ENCODE results near the gene ATG2A. TPM values are rescaled to one million over a fixed set of nuclear protein-coding genes. Genes with fewer than 3 reads are reported as not detected.

The ATG2A gene
- total RNA-seq, 1 donor from 2014 or later, result 39.5 TPM

DNA sequence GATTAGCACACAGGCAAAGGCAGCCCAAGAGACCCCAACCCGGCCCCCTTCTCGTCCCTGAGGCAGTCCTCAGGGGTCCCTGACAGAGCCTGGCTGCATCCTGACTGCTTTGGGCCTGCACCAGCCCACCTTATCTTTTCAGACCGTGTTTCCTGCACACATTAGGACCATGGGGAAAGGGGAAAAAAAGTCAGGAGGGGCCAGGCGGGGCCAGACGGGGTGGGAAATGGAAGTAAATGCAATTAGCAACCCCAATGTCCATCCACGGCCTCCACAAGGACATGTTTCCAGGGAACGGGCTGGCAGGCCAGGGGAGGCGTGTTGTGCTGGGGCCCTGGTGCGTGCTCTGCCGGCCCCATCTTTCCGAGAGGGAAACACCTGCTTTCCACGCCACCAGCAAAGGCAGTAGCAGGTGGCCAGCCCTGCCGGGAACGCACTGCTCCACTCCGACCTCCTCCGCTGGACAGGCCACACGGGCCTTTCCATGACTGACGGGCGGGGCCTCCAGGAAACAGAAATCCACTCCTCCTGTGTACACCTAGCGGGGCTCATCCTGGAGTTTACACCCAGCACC lies 46.0 kb downstream of the ATG2A start:
- DNase-seq (ENCODE audit: low spot score in 2 of 2), result no peak
- no peaks in the 10 kb centered on the region for H3K9me3 ChIP-seq
- H3K4me3 ChIP-seq, result peak overlapping the region; percentile 35 to 38
- peaks cover 40 to 44% of the 10 kb centered on the region in 2 donors for H3K36me3 ChIP-seq
- peaks cover 47 to 84% of the 10 kb centered on the region in 2 donors for H3K4me1 ChIP-seq
- no peaks in the 10 kb centered on the region for H3K27me3 ChIP-seq
- TF ChIP-seq, protein P1, sequence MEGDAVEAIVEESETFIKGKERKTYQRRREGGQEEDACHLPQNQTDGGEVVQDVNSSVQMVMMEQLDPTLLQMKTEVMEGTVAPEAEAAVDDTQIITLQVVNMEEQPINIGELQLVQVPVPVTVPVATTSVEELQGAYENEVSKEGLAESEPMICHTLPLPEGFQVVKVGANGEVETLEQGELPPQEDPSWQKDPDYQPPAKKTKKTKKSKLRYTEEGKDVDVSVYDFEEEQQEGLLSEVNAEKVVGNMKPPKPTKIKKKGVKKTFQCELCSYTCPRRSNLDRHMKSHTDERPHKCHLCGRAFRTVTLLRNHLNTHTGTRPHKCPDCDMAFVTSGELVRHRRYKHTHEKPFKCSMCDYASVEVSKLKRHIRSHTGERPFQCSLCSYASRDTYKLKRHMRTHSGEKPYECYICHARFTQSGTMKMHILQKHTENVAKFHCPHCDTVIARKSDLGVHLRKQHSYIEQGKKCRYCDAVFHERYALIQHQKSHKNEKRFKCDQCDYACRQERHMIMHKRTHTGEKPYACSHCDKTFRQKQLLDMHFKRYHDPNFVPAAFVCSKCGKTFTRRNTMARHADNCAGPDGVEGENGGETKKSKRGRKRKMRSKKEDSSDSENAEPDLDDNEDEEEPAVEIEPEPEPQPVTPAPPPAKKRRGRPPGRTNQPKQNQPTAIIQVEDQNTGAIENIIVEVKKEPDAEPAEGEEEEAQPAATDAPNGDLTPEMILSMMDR (IDR thresholded peaks at IDR 0.05), result no peak
- intact Hi-C loops (cut with DNase I), result loop anchor here (1.0 to 2.0 kb wide), 2 partner anchors 7 to 16 kb away; partner anchors contain the start of gene EHD1
- peak overlapping the region; percentile 97 to 98 for H3K27ac ChIP-seq

DNA sequence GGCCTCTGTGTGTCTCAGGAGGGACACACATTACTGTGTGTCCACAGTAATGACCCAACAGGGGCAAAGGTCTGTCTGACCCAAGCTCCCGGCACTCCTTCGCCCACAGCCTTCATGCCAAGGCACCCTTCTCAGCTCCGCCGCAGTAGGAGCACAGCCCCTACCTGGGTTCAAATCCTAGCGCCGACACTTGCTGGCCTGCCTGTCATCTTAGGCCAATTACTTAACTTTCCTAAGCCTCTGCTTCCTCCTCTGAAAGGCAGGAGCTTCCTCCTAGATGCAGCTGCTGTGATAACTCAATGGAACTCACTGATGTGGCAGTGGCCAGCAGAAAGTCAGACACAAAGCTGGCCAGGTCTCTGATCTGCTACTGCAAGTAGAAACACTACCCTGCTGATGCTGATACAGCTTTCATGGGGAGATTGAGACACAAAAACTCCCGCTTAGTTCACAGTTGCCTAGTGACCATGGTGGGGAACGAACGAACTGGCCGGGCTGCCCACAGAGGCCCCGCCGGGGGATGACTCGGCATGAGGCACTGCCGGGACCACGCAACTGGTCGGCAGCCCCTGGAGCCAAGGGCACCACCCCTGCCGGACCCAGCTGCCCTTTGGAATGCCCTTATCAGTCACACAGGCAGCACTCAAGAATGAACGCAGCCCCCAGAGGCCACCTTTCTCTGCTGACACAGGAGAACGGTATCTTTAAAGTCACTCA lies 46.7 kb downstream of the ATG2A start:
- Histone ChIP-seq H3K4me1 (peaks cover 51 to 81% of the 10 kb centered on the region in 2 donors), H3K36me3 (peaks cover 40 to 44% of the 10 kb centered on the region in 2 donors), H3K27me3 (no peaks in the 10 kb centered on the region), H3K27ac (peak overlapping the region; percentile 97 to 98), H3K4me3 (peak overlapping the region; percentile 35 to 38), H3K9me3 (no peaks in the 10 kb centered on the region)
- peak in 1 of 2 donors; percentile 93 for DNase-seq (ENCODE audit: low spot score in 2 of 2)
- TF ChIP-seq, protein P1 (IDR thresholded peaks at IDR 0.05), result no peak
- intact Hi-C loops (cut with DNase I), result loop anchor here (1.0 to 2.0 kb wide), 2 partner anchors 8 to 16 kb away; partner anchors contain the start of gene EHD1

GRCh38 chr11:64869571-64870175 lies 47.3 kb downstream of the ATG2A start:
- DNase-seq (ENCODE audit: low spot score in 2 of 2), result no peak
- intact Hi-C loops (cut with DNase I), result loop anchor here (1.0 to 2.0 kb wide), 2 partner anchors 9 to 15 kb away; partner anchors contain the start of gene EHD1
- TF ChIP-seq, protein P1 (IDR thresholded peaks at IDR 0.05), result peak in 1 of 3 experiments; percentile 18
- peaks cover 50 to 80% of the 10 kb centered on the region in 2 donors for H3K4me1 ChIP-seq
- peak overlapping the region; percentile 97 to 98 for H3K27ac ChIP-seq
- no peaks in the 10 kb centered on the region for H3K9me3 ChIP-seq
- H3K36me3 ChIP-seq, result peaks cover 37 to 44% of the 10 kb centered on the region in 2 donors
- H3K27me3 ChIP-seq, result no peaks in the 10 kb centered on the region
- H3K4me3 ChIP-seq, result peak overlapping the region in 1 of 2 donors; percentile 35

- H3K4me3 ChIP-seq, result peak overlapping the region in 1 of 2 donors; percentile 35
- TF ChIP-seq, protein P1 (IDR thresholded peaks at IDR 0.05), result no peak
- intact Hi-C loops (cut with DNase I), result no loop called here
- no peaks in the 10 kb centered on the region for H3K27me3 ChIP-seq
- DNase-seq (ENCODE audit: low spot score in 2 of 2), result no peak
- H3K4me1 ChIP-seq, result peaks cover 47 to 82% of the 10 kb centered on the region in 2 donors
- H3K27ac ChIP-seq, result peak overlapping the region; percentile 97 to 98
- H3K9me3 ChIP-seq, result no peaks in the 10 kb centered on the region
- H3K36me3 ChIP-seq, result peaks cover 31 to 40% of the 10 kb centered on the region in 2 donors
Measured at GRCh38 chr11:64868904-64869570, 48.0 kb downstream of the ATG2A start.

GRCh38 chr11:64867748-64868462 lies 49.1 kb downstream of the ATG2A start:
- Histone ChIP-seq H3K27me3 (no peaks in the 10 kb centered on the region), H3K4me3 (no peak overlapping the region), H3K27ac (peak overlapping the region; percentile 97 to 98), H3K4me1 (peaks cover 58 to 90% of the 10 kb centered on the region in 2 donors), H3K36me3 (peaks cover 21 to 29% of the 10 kb centered on the region in 2 donors), H3K9me3 (no peaks in the 10 kb centered on the region)
- no peak for DNase-seq (ENCODE audit: low spot score in 2 of 2)
- intact Hi-C loops (cut with DNase I), result no loop called here
- TF ChIP-seq, protein P1 (IDR thresholded peaks at IDR 0.05), result no peak
